GM19395 (cell line): Measurements from ENCODE around the gene SEBOX.
A peak's percentile ranks its signal among the peaks of the same experiment; 100 is the strongest.

Source experiments
- ATAC-seq: cut with Tn5 transposase; IDR thresholded peaks from one replicate; pipeline ENCODE4 v1.9.1; 2021; ENCODE audit warnings: mild to moderate bottlenecking, moderate library complexity; ENCODE audit not compliant: unreplicated experiment

The SEBOX gene

GRCh38 chr17:28324267-28324745 lies 40.7 kb downstream of the SEBOX start:
- no peak for ATAC-seq

GRCh38 chr17:28320215-28321061 lies 44.6 kb downstream of the SEBOX start:
- ATAC-seq: no peak

- ATAC-seq: no peak
Observed at GRCh38 chr17:28319598-28319935, 45.4 kb downstream of the SEBOX start.

GRCh38 chr17:28318759-28319597 lies 46.0 kb downstream of the SEBOX start, which contains the start of gene TMEM97:
Gene TMEM97 (plus strand): TSS chr17:28319200. CDS start chr17:28319240, 40 bp downstream.
- ATAC-seq: peak; percentile 90

GRCh38 chr17:28317966-28318758 lies 46.8 kb downstream of the SEBOX start:
- ATAC-seq: peak; percentile 12

GRCh38 chr17:28317099-28317965 lies 47.7 kb downstream of the SEBOX start:
- ATAC-seq: no peak

GRCh38 chr17:28315846-28316705 lies 48.9 kb downstream of the SEBOX start:
- no peak for ATAC-seq

GRCh38 chr17:28313841-28314240 lies 51.2 kb downstream of the SEBOX start:
- no peak for ATAC-seq
